HepG2 (cell line): ENCODE measurements around the gene LCE2A. TPM values are rescaled to one million over a fixed set of nuclear protein-coding genes. Genes with fewer than 3 reads are reported as not detected.
"Not testable (repeated sequence)": the region's sequence is repeated elsewhere in the genome, so short reads cannot be mapped to it uniquely, and the experiment has no call there.

ENCODE experiments used
- ATAC-seq: fragments of 200-7000 bp; cut with Tn5 transposase; 3 replicates; pipeline ENCODE4 v1.9.1; 2020; ENCODE audit warnings: mild to moderate bottlenecking, moderate library complexity
- BruUV-seq: library from RNA; stranded (reverse); fragments of 400-500 nt; replicated peaks from 2 replicates; lab custom pipeline; 2021; lab: Mats Ljungman, UMichigan
- CTCF ChIA-PET: fragments of 300-600 bp; formaldehyde crosslinking; extraction: SDS; loops from one replicate; lab custom pipeline; 2021; ENCODE audit warnings: low total read pairs, inconsistent platforms, low intra/inter-chr PET ratio; lab: Yijun Ruan, JAX
- POLR2A ChIA-PET: fragments of 350-600 bp; sonication (Branson Sonifier 250); formaldehyde crosslinking; loops from one replicate; lab custom pipeline; 2020; ENCODE audit warnings: antibody characterized with exemption, inconsistent platforms; lab: Yijun Ruan, JAX
- DNase-seq: peaks from one replicate; pipeline ENCODE4 v3.0.0-alpha.2; 2015; ENCODE audit warnings: low spot score
- FAIRE-seq: peaks from 3 replicates; lab custom pipeline; 2011; peaks lifted over from hg19 to GRCh38; lab: Jason Lieb, UNC
- H2AFZ ChIP-seq: one replicate; pipeline ENCODE4 v1.6.1; 2011; ENCODE audit warnings: low read length, inconsistent platforms
- H3K27ac ChIP-seq: fragments of 300-600 bp; 3 replicates; pipeline ENCODE4 v1.8.0; 2011; ENCODE audit warnings: mixed run types, mild to moderate bottlenecking, mixed read lengths, low read length, inconsistent platforms; ENCODE audit not compliant: insufficient read depth; ENCODE audit errors: extremely low read length
- H3K27me3 ChIP-seq, 2 experiments: fragments of 200-600 bp in 1 of 2; 2 replicates in 1 of 2; 3 replicates in 1 of 2; pipeline versions ENCODE4 v1.6.0 to v1.8.0; 2011; ENCODE audit warnings: low read length in 2 of 2, mild to moderate bottlenecking in 2 of 2, moderate library complexity in 2 of 2, inconsistent platforms in 1 of 2; ENCODE audit not compliant: insufficient read depth in 2 of 2, control insufficient read depth in 1 of 2
- H3K36me3 ChIP-seq, 2 experiments: fragments of 200-600 bp in 1 of 2; replicated peaks in 1 of 2; 2 replicates in 1 of 2; 3 replicates in 1 of 2; pipeline versions ENCODE4 v1.5.1 to v1.8.0; 2011; ENCODE audit warnings: low read length in 2 of 2, inconsistent platforms in 1 of 2; ENCODE audit not compliant: insufficient read depth in 2 of 2, control insufficient read depth in 1 of 2
- H3K4me1 ChIP-seq: 2 replicates; pipeline ENCODE4 v1.5.1; 2012; ENCODE audit warnings: low read length, inconsistent platforms; ENCODE audit not compliant: insufficient read depth
- H3K4me2 ChIP-seq: 2 replicates; pipeline ENCODE4 v1.6.0; 2011; ENCODE audit warnings: low read depth, low read length, inconsistent platforms
- H3K4me3 ChIP-seq, 3 experiments: fragments of 200-600 bp in 1 of 3; sonication (generic), shearing (Covaris generic) in 1 of 3; replicated peaks in 1 of 3; 2 replicates each; pipeline ENCODE4 v1.5.1; 2011 to 2016; ENCODE audit warnings: low read length in 3 of 3, inconsistent platforms in 2 of 3, low read depth in 2 of 3, mild to moderate bottlenecking in 2 of 3, control low read depth in 1 of 3, mixed read lengths in 1 of 3; ENCODE audit not compliant: insufficient read depth in 1 of 3
- H3K79me2 ChIP-seq: one replicate; pipeline ENCODE4 v1.6.1; 2011; ENCODE audit warnings: low read length, inconsistent platforms; ENCODE audit not compliant: insufficient read depth
- H3K9ac ChIP-seq: 2 replicates; pipeline ENCODE4 v1.6.0; 2011; ENCODE audit warnings: mild to moderate bottlenecking, low read depth, low read length, inconsistent platforms; ENCODE audit not compliant: insufficient read depth
- H3K9me3 ChIP-seq: 2 replicates; pipeline ENCODE4 v1.5.1; 2012; ENCODE audit warnings: mild to moderate bottlenecking, low read length
- H4K20me1 ChIP-seq: 2 replicates; pipeline ENCODE4 v1.6.0; 2011; ENCODE audit warnings: inconsistent platforms, mild to moderate bottlenecking, low read length, moderate library complexity; ENCODE audit not compliant: insufficient read depth
- ARHGAP35 ChIP-seq: sonication (generic); formaldehyde crosslinking; IDR thresholded peaks from 2 replicates; pipeline ENCODE4 v1.9.0; 2022; ENCODE audit warnings: mild to moderate bottlenecking, inconsistent platforms, moderate library complexity, missing genetic modification reagents, borderline replicate concordance
- CEBPG ChIP-seq: IDR thresholded peaks from 2 replicates; pipeline ENCODE4 v1.6.1; 2016
- FOXK1 ChIP-seq: sonication (generic); formaldehyde crosslinking; IDR thresholded peaks from 2 replicates; pipeline ENCODE4 v1.4.0; 2020; ENCODE audit warnings: low read depth, missing genetic modification reagents, borderline replicate concordance
- KLF11 ChIP-seq: IDR thresholded peaks from 2 replicates; pipeline ENCODE4 v1.6.1; 2016; ENCODE audit warnings: missing compliant biosample characterization
- MTA3 ChIP-seq: sonication (generic); formaldehyde crosslinking; IDR thresholded peaks from 2 replicates; pipeline ENCODE4 v1.4.0; 2020; ENCODE audit warnings: missing genetic modification reagents
- POLR2G ChIP-seq: fragments of 200-400 bp; formaldehyde crosslinking; IDR thresholded peaks from 2 replicates; pipeline ENCODE4 v1.6.1; 2018; ENCODE audit warnings: mild to moderate bottlenecking, low read depth, low read length, moderate library complexity
- ZC3H4 ChIP-seq: sonication (generic); formaldehyde crosslinking; IDR thresholded peaks from 2 replicates; pipeline ENCODE4 v1.4.0; 2020; ENCODE audit warnings: missing genetic modification reagents, borderline replicate concordance
- ZNF558 ChIP-seq: sonication (generic); formaldehyde crosslinking; IDR thresholded peaks from 2 replicates; pipeline ENCODE4 v1.9.0; 2022; ENCODE audit warnings: mild to moderate bottlenecking, missing genetic modification reagents, borderline replicate concordance
- ZNF614 ChIP-seq: IDR thresholded peaks from 2 replicates; pipeline ENCODE4 v1.6.1; 2018; ENCODE audit warnings: missing biosample characterization, missing genetic modification reagents, inconsistent platforms, borderline replicate concordance
- WGBS: methylation state at CpG from one replicate; pipeline ENCODE4 v1.1.6; 2017; ENCODE audit warnings: low lambda C conversion rate; 5-methylcytosine and 5-hydroxymethylcytosine counted together
- in situ Hi-C: cut with HindIII; loops from 2 replicates; pipeline ENCODE4 v1.10.0; 2017; ENCODE audit warnings: low pct_unique_long_range_greater_than_20kb; ENCODE audit not compliant: extremely low pct_ligation_motif_present
- intact Hi-C: fragments of 100-400 bp; cut with micrococcal nuclease; formaldehyde crosslinking; loops from one replicate; pipeline ENCODE4 v1.10.0; 2022; ENCODE audit not compliant: unreplicated experiment
- polyA plus RNA-seq, 8 experiments: library from polyadenylated mRNA; depleted of rRNA in 3 of 8; stranded (reverse) in 7 of 8; unstranded in 1 of 8; fragments of >200 nt; fragmentation: Illumina TruSeq in 4 of 8; extraction: Trizol in 4 of 8; gene quantifications; 2 replicates each; pipeline versions ENCODE4 v1.2.1 to v1.2.3, GENCODE V29; 2011 to 2016; ENCODE audit warnings: low read depth in 4 of 8, missing spikeins in 1 of 8, mixed read lengths in 1 of 8; ENCODE audit not compliant: insufficient read depth in 1 of 8
- total RNA-seq, 5 experiments: library from RNA; depleted of rRNA; stranded (reverse); fragments of >200 nt; fragmentation: Illumina TruSeq; extraction: Trizol; gene quantifications; 2 replicates each; pipeline ENCODE4 v1.2.3, GENCODE V29; 2016; ENCODE audit warnings: low read depth in 1 of 5
- TF ChIP-seq, protein P1 (sequence below): sonication (generic); formaldehyde crosslinking; IDR thresholded peaks from 2 replicates; pipeline ENCODE4 v1.8.1; 2023; ENCODE audit warnings: missing genetic modification reagents, mild to moderate bottlenecking, borderline replicate concordance
- TF ChIP-seq, protein P2 (sequence below): sonication (generic); formaldehyde crosslinking; conservative IDR thresholded peaks from 2 replicates; pipeline ENCODE4 v1.4.0; 2020; ENCODE audit warnings: mild to moderate bottlenecking, missing genetic modification reagents, moderate library complexity
- TF ChIP-seq, protein P3 (sequence below): sonication (generic); formaldehyde crosslinking; IDR thresholded peaks from 2 replicates; pipeline ENCODE4 v1.4.0; 2020; ENCODE audit warnings: low read depth, mild to moderate bottlenecking, missing genetic modification reagents
- TF ChIP-seq, protein P4 (sequence below): IDR thresholded peaks from 2 replicates; pipeline ENCODE4 v1.6.1; 2016

The LCE2A gene
- total and polyA plus RNA-seq, 2 of the 13 experiments (the other 11 are each of a cell fraction or from before 2014, with no cell fraction given) = not detected

DNA sequence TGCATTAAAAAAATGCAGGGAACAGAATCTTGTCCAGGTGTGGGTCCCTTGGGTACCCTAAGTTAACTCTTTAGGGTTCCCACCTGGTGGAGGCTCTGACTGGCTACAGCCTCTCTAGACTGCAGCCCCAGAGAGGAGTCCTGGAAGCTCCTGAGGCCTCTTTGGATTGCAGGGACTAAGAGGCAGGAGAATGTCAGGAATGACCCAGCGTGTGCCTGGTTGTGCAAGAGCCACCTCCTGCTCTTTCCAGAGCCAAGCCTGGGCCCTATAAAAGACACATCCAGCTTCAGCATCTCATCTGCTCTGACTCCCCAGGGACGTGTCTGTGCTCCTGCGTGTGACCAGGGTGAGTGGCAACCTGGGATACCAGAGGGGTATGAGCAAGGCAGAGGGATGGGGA is 23.2 kb upstream of the LCE2A start, which contains the start of gene LCE2C:
Gene LCE2C, plus strand, starts transcription at position 297 of the 400 bp plus-strand sequence. CDS start 737 bp downstream, outside the sequence.
- DNase-seq, H3K9me3 ChIP-seq: not testable (repeated sequence)

DNA sequence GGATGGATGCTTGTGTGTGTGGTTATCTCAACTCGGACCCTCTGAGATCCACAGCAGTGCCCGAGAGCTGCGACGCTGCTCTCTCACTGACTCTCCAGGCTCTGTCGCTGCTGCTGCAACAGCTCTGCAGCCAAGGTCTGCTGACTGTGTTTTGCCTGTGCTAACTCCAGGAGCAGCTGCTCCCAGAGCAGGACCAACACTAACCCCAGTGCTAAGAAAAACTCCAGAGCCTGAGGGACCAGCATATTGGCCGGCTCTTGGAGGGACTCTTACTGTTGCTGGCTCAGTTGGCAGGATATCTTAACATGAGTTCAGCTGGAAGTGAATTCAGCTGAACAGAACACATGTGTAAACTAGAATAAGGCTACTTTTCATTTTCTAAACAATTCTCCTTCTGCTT is 18.7 kb upstream of the LCE2A start:
- in situ Hi-C loops = no loop called here
- no peak overlapping the region for H3K4me3 ChIP-seq
- no peak overlapping the region for H2AFZ ChIP-seq
- no peak overlapping the region for H3K27ac ChIP-seq
- BruUV-seq = no TSS peak
- ChIA-PET POLR2A (no interaction called here), CTCF (no interaction called here)
- H3K79me2 ChIP-seq = no peaks in the 10 kb centered on the region
- DNase-seq (no peak), ATAC-seq (no peak), FAIRE-seq (no peak)
- 0 out of 5 replicates have a peak, but pooled peaks cover 1 to 3% of the 10 kb centered on the region in 2 experiments for H3K27me3 ChIP-seq
- no peaks in the 10 kb centered on the region for H4K20me1 ChIP-seq
- no peak overlapping the region for H3K9ac ChIP-seq
- H3K4me1 ChIP-seq = no peaks in the 10 kb centered on the region
- no peaks in the 10 kb centered on the region for H3K36me3 ChIP-seq
- intact Hi-C loops = no loop called here
- no peak overlapping the region for H3K4me2 ChIP-seq
- WGBS = 0% methylated on average over 2 of the region's 6 CpGs
- H3K9me3 ChIP-seq = no peaks in the 10 kb centered on the region
- no peak for TF ChIP-seq POLR2G
- no peak for TF ChIP-seq ZNF614 (CRISPR knock-in tag)
- TF ChIP-seq, protein P1, sequence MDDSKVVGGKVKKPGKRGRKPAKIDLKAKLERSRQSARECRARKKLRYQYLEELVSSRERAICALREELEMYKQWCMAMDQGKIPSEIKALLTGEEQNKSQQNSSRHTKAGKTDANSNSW = no peak
- no peak for TF ChIP-seq KLF11 (CRISPR knock-in tag)
- TF ChIP-seq, protein P2, sequence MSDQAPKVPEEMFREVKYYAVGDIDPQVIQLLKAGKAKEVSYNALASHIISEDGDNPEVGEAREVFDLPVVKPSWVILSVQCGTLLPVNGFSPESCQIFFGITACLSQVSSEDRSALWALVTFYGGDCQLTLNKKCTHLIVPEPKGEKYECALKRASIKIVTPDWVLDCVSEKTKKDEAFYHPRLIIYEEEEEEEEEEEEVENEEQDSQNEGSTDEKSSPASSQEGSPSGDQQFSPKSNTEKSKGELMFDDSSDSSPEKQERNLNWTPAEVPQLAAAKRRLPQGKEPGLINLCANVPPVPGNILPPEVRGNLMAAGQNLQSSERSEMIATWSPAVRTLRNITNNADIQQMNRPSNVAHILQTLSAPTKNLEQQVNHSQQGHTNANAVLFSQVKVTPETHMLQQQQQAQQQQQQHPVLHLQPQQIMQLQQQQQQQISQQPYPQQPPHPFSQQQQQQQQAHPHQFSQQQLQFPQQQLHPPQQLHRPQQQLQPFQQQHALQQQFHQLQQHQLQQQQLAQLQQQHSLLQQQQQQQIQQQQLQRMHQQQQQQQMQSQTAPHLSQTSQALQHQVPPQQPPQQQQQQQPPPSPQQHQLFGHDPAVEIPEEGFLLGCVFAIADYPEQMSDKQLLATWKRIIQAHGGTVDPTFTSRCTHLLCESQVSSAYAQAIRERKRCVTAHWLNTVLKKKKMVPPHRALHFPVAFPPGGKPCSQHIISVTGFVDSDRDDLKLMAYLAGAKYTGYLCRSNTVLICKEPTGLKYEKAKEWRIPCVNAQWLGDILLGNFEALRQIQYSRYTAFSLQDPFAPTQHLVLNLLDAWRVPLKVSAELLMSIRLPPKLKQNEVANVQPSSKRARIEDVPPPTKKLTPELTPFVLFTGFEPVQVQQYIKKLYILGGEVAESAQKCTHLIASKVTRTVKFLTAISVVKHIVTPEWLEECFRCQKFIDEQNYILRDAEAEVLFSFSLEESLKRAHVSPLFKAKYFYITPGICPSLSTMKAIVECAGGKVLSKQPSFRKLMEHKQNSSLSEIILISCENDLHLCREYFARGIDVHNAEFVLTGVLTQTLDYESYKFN = no peak
- TF ChIP-seq MTA3 (CRISPR knock-in tag) = no peak
- no peak for TF ChIP-seq ZC3H4
- TF ChIP-seq, protein P3, sequence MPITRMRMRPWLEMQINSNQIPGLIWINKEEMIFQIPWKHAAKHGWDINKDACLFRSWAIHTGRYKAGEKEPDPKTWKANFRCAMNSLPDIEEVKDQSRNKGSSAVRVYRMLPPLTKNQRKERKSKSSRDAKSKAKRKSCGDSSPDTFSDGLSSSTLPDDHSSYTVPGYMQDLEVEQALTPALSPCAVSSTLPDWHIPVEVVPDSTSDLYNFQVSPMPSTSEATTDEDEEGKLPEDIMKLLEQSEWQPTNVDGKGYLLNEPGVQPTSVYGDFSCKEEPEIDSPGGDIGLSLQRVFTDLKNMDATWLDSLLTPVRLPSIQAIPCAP (CRISPR knock-in tag) = no peak
- no peak for TF ChIP-seq ZNF558 (CRISPR knock-in tag)
- no peak for TF ChIP-seq CEBPG
- TF ChIP-seq FOXK1 (CRISPR knock-in tag) = no peak
- TF ChIP-seq, protein P4, sequence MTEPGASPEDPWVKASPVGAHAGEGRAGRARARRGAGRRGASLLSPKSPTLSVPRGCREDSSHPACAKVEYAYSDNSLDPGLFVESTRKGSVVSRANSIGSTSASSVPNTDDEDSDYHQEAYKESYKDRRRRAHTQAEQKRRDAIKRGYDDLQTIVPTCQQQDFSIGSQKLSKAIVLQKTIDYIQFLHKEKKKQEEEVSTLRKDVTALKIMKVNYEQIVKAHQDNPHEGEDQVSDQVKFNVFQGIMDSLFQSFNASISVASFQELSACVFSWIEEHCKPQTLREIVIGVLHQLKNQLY (CRISPR knock-in tag) = no peak
- no peak for TF ChIP-seq ARHGAP35

More for the DNA sequence above, 23.2 kb upstream of the LCE2A start, which contains the start of gene LCE2C:
- H3K9ac ChIP-seq, H2AFZ ChIP-seq, H3K27me3 ChIP-seq, H3K27ac ChIP-seq, intact Hi-C loops, H3K36me3 ChIP-seq, H4K20me1 ChIP-seq, in situ Hi-C loops, ATAC-seq, H3K4me3 ChIP-seq, POLR2A ChIA-PET, FAIRE-seq, H3K4me2 ChIP-seq, H3K4me1 ChIP-seq, H3K79me2 ChIP-seq, CTCF ChIA-PET, BruUV-seq: not testable (repeated sequence)
- WGBS = no CpG with 5 or more reads among the region's 3 CpGs
